GM12878 (cell line): ENCODE results near the gene GTPBP4. TPM values are rescaled to one million over a fixed set of nuclear protein-coding genes. Genes with fewer than 3 reads are reported as not detected.

Source experiments
- ATAC-seq: fragments of 200-7000 bp; cut with Tn5 transposase; 3 replicates; pipeline ENCODE4 v1.9.1; 2020; ENCODE audit warnings: mild to moderate bottlenecking, moderate library complexity
- Bru-seq: library from RNA; stranded (reverse); fragments of 400-500 nt; gene quantifications from one replicate; lab custom pipeline; 2021; lab: Mats Ljungman, UMichigan
- BruChase-seq, 2 experiments: library from RNA; stranded (reverse); fragments of 400-500 nt; gene quantifications; one replicate each; lab custom pipeline; 2021; lab: Mats Ljungman, UMichigan
- BruUV-seq: library from RNA; stranded (reverse); fragments of 400-500 nt; replicated peaks from 2 replicates; lab custom pipeline; 2021; lab: Mats Ljungman, UMichigan
- CTCF ChIA-PET: fragments of 300-600 bp; sonication (Branson Sonifier 250); formaldehyde crosslinking; extraction: SDS; loops from one replicate; lab custom pipeline; 2021; ENCODE audit warnings: inconsistent platforms; lab: Yijun Ruan, JAX
- POLR2A ChIA-PET: fragments of 350-600 bp; formaldehyde crosslinking; extraction: SDS; loops from one replicate; lab custom pipeline; 2021; ENCODE audit warnings: inconsistent platforms; lab: Charles Lee
- RAD21 ChIA-PET: fragments of 300-600 bp; sonication (Branson Sonifier 250); formaldehyde crosslinking; loops from one replicate; lab custom pipeline; 2023; ENCODE audit warnings: antibody characterized with exemption; ENCODE audit not compliant: unreplicated experiment; lab: Charles Lee
- SMC1A ChIA-PET: fragments of 300-600 bp; sonication (Branson Sonifier 250); formaldehyde crosslinking; loops from one replicate; lab custom pipeline; 2023; ENCODE audit not compliant: unreplicated experiment, uncharacterized antibody; lab: Charles Lee
- DNase-seq: peaks from one replicate; pipeline ENCODE4 v3.0.0-alpha.2; 2011; ENCODE audit warnings: low read depth, low spot score
- FAIRE-seq: peaks from 3 replicates; lab custom pipeline; 2011; peaks lifted over from hg19 to GRCh38; lab: Jason Lieb, UNC
- H2AFZ ChIP-seq: 2 replicates; pipeline ENCODE4 v1.6.0; 2011; ENCODE audit warnings: low read depth, low read length, control low read depth; ENCODE audit not compliant: control insufficient read depth
- H3K27ac ChIP-seq: 2 replicates; pipeline ENCODE4 v1.5.1; 2011; ENCODE audit warnings: control low read depth; ENCODE audit not compliant: control insufficient read depth, insufficient read depth
- H3K27me3 ChIP-seq, 2 experiments: replicated peaks in 1 of 2; 2 replicates each; pipeline versions ENCODE4 v1.6.0 to v1.6.1; 2011; ENCODE audit warnings: low read length in 1 of 2; ENCODE audit not compliant: control insufficient read depth in 2 of 2, insufficient read depth in 2 of 2
- H3K36me3 ChIP-seq, 2 experiments: 2 replicates each; pipeline ENCODE4 v1.5.1; 2011; ENCODE audit warnings: low read length in 1 of 2; ENCODE audit not compliant: control insufficient read depth in 2 of 2, insufficient read depth in 2 of 2
- H3K4me1 ChIP-seq: 2 replicates; pipeline ENCODE4 v1.6.1; 2011; ENCODE audit warnings: mild to moderate bottlenecking, low read length, moderate library complexity, mixed read lengths; ENCODE audit not compliant: control insufficient read depth, insufficient read depth
- H3K4me2 ChIP-seq: 2 replicates; pipeline ENCODE4 v1.6.0; 2011; ENCODE audit warnings: control low read depth; ENCODE audit not compliant: control insufficient read depth, insufficient read depth
- H3K4me3 ChIP-seq: fragments of 200-600 bp; sonication (generic); 2 replicates; pipeline ENCODE4 v1.5.1; 2016
- H3K79me2 ChIP-seq: 2 replicates; pipeline ENCODE4 v1.6.0; 2011; ENCODE audit warnings: low read length; ENCODE audit not compliant: control insufficient read depth, insufficient read depth
- H3K9ac ChIP-seq: 2 replicates; pipeline ENCODE4 v1.8.0; 2011; ENCODE audit warnings: low read length, control low read depth, mixed read lengths; ENCODE audit not compliant: control insufficient read depth, insufficient read depth
- H3K9me3 ChIP-seq: replicated peaks from 3 replicates; pipeline ENCODE4 v1.5.1; 2011; ENCODE audit warnings: mild to moderate bottlenecking, low read length; ENCODE audit not compliant: control insufficient read depth, insufficient read depth
- H4K20me1 ChIP-seq: 2 replicates; pipeline ENCODE4 v1.6.0; 2011; ENCODE audit not compliant: control insufficient read depth, insufficient read depth
- E2F4 ChIP-seq: IDR thresholded peaks from 2 replicates; pipeline ENCODE4 v1.6.1; 2012; ENCODE audit warnings: low read depth, low read length, improper control_type of control experiment
- IKZF1 ChIP-seq: fragments of 450-650 bp; conservative IDR thresholded peaks from 2 replicates; pipeline ENCODE4 v1.6.1; 2017; ENCODE audit warnings: antibody characterized with exemption, mild to moderate bottlenecking
- IRF5 ChIP-seq: fragments of 450-650 bp; IDR thresholded peaks from 2 replicates; pipeline ENCODE4 v1.6.1; 2017; ENCODE audit warnings: borderline replicate concordance
- MLLT1 ChIP-seq: fragments of 450-650 bp; IDR thresholded peaks from 2 replicates; pipeline ENCODE4 v1.6.1; 2016; ENCODE audit warnings: mild to moderate bottlenecking
- RAD51 ChIP-seq: fragments of 450-650 bp; IDR thresholded peaks from 2 replicates; pipeline ENCODE4 v1.6.1; 2016; ENCODE audit warnings: moderate library complexity, mild to moderate bottlenecking, inconsistent platforms
- RB1 ChIP-seq: fragments of 450-650 bp; formaldehyde crosslinking; IDR thresholded peaks from 2 replicates; pipeline ENCODE4 v1.6.1; 2017; ENCODE audit warnings: mild to moderate bottlenecking, borderline replicate concordance
- SREBF1 ChIP-seq: IDR thresholded peaks from 2 replicates; pipeline ENCODE4 v1.6.1; 2012; ENCODE audit warnings: mild to moderate bottlenecking, low read length
- YBX1 ChIP-seq: fragments of 450-650 bp; IDR thresholded peaks from 2 replicates; pipeline ENCODE4 v1.6.1; 2016; ENCODE audit warnings: antibody characterized with exemption
- WGBS: methylation state at CpG from one replicate; pipeline ENCODE4 v1.1.6; 2016; ENCODE audit warnings: low lambda C conversion rate; ENCODE audit not compliant: insufficient replicate concordance, insufficient coverage; ENCODE audit errors: missing lambda C conversion rate; 5-methylcytosine and 5-hydroxymethylcytosine counted together
- in situ Hi-C: fragments of 300-500 bp; cut with MboI; formaldehyde crosslinking; loops from 9 replicates; pipeline ENCODE4 v1.14.3; 2018; ENCODE audit warnings: mixed read lengths
- intact Hi-C: fragments of 100-400 bp; cut with micrococcal nuclease; formaldehyde crosslinking; loops from one replicate; pipeline ENCODE4 v1.14.2; 2022; ENCODE audit not compliant: unreplicated experiment
- long read RNA-seq, 2 experiments: library from polyadenylated mRNA; unstranded; transcript quantifications; one replicate each; pipeline ENCODE4 v2.0.0, GENCODE V29; 2019 to 2020
- polyA minus RNA-seq, 3 experiments: library from RNA; depleted of rRNA, polyadenylated mRNA; stranded (reverse); fragments of >200 nt; gene quantifications; 2 replicates each; pipeline ENCODE4 v1.2.3, GENCODE V29; 2011
- polyA plus RNA-seq, 11 experiments: library from polyadenylated mRNA; depleted of rRNA in 4 of 11; unstranded in 6 of 11; stranded (reverse) in 5 of 11; fragments of >200 nt; fragmentation: Nextera tagmentation in 4 of 11; fragmentation: Illumina TruSeq in 1 of 11; extraction: Ambion mirVana in 4 of 11; extraction: Trizol in 1 of 11; gene quantifications; 1 replicate in 1 of 11; 2 replicates in 10 of 11; pipeline versions ENCODE4 v1.2.1 to v1.2.3, GENCODE V29; 2011 to 2016; ENCODE audit warnings: inconsistent platforms in 2 of 11, missing spikeins in 2 of 11, low read depth in 1 of 11
- total RNA-seq, 4 experiments: library from RNA; depleted of rRNA in 3 of 4; stranded (reverse); fragments of >200 nt in 3 of 4; fragmentation: Illumina TruSeq in 1 of 4; extraction: Trizol in 1 of 4; gene quantifications; 2 replicates each; pipeline versions ENCODE4 v1.2.1 to v1.2.3, GENCODE V29; 2013 to 2021
- TF ChIP-seq, protein P1 (sequence below): fragments of 150-350 bp; IDR thresholded peaks from 2 replicates; pipeline ENCODE4 v1.6.1; 2014; ENCODE audit warnings: mild to moderate bottlenecking, low read depth, low read length

GTPBP4 gene
- total RNA-seq (2013; cell fraction: nucleolus; rRNA removed) = 89.9 and 93.0 TPM in 2 replicates
- total RNA-seq (2014; rRNA removed) (58.5 and 64.6 TPM in 2 replicates), total RNA-seq (2014; rRNA removed; fragmentation: Illumina TruSeq; extraction: Trizol) (88.7 and 89.6 TPM in 2 replicates), total RNA-seq (2021) (82.2 and 93.9 TPM in 2 replicates), polyA plus RNA-seq (2011; rRNA removed) (62.0 and 68.8 TPM in 2 replicates), polyA plus RNA-seq (2014; fragmentation: Illumina TruSeq; extraction: Trizol) (74.9 and 99.3 TPM in 2 replicates), polyA plus RNA-seq (2014; fragmentation: Nextera tagmentation; extraction: Ambion mirVana) (10 to 100 TPM; 60.3 to 68.0 TPM), polyA plus RNA-seq (2014; rRNA removed) (61.7 and 66.3 TPM in 2 replicates), polyA plus RNA-seq (2016; fragmentation: Nextera tagmentation; extraction: Ambion mirVana) (100 to 1,000 TPM; 115 to 118 TPM), polyA minus RNA-seq (2011; rRNA and poly(A)+ RNA removed) (34.4 and 44.0 TPM in 2 replicates), Bru-seq, nascent RNA (percentile 92 among the genes with signal in this experiment), BruChase-seq, experiment 1, labeled RNA remaining after a 6-hour chase (percentile 96 among the genes with signal in this experiment), BruChase-seq, experiment 2, labeled RNA remaining after a 2-hour chase (percentile 96 among the genes with signal in this experiment)
- polyA plus RNA-seq (2011; ENCODE audit: low read depth) = 24.6 TPM
- 23.3 and 23.5 TPM in 2 replicates for polyA plus RNA-seq (2011; cell fraction: cytosol; rRNA removed)
- 45.3 and 63.4 TPM in 2 replicates for polyA plus RNA-seq (2011; cell fraction: nucleus; rRNA removed)
- 37.8 and 48.2 TPM in 2 replicates for polyA plus RNA-seq (2012)
- 9.5 and 14.7 TPM in 2 replicates for polyA minus RNA-seq (2011; cell fraction: cytosol; rRNA and poly(A)+ RNA removed)
- 28.4 and 54.9 TPM in 2 replicates for polyA minus RNA-seq (2011; cell fraction: nucleus; rRNA and poly(A)+ RNA removed)
- long read RNA-seq, experiment 1, full-length matches to known transcripts = 43 of 150 reads
- long read RNA-seq, experiment 1, partial matches to known transcripts = 95 of 150 reads
- long read RNA-seq, experiment 1, other reads (novel, unspliced or antisense) = 12 of 150 reads
- long read RNA-seq, experiment 2, full-length matches to known transcripts = 350 of 1,280 reads
- long read RNA-seq, experiment 2, partial matches to known transcripts = 874 of 1,280 reads
- long read RNA-seq, experiment 2, other reads (novel, unspliced or antisense) = 56 of 1,280 reads

DNA sequence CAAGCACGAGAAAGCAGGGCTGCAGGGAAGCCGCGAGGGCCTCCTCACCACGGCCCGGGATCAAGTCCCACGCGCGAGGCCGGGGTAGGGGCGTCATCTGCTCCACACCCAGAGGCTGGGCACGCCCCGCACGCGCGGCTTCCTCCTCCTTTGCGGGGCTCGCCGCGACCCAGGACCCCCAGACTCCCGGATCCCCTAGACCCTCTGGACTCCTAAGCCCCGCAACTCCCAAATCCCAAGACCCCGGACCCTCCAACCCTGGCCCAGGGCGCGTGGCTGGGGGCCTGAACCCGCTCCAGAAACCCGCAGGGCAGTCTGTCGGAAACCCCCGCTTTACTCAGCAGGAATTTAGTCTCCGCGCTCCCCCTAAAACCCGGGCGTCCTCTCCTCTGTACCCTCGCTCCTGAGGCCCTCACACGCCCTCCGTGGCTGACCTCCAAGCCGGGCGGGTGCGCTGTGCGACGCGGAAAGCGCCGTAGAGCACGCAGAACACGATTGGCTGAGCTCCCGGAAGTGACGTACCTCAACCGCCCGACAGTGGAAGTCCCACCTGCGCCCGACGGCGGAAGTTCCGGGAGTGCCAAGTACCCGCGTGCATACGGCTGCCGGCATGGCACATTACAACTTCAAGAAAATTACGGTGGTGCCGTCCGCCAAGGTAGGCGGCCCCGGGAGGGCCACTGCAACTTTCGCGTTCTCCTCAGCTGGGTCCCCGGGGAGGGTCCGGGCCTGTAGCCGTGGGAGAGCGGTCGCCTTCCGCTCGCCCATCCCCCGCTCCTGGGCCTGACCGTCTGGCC, at the start of gene GTPBP4:
TSS of gene GTPBP4 (plus strand) at position 565 of the 797 bp plus-strand sequence. CDS start at position 611, 46 bp downstream.
- WGBS = under 1% methylated on average over 67 of the region's 74 CpGs
- BruUV-seq = TSS peak; percentile 80
- Histone ChIP-seq H3K4me3 (peak within 1 kb of the TSS; percentile 75), H3K27ac (peak within 1 kb of the TSS; percentile 92), H4K20me1 (peaks cover 3% of the 10 kb centered on the region; the same call in 1 of the 2 replicates), H3K36me3 (peaks cover 3 to 7% of the 10 kb centered on the region in 2 experiments), H3K79me2 (peaks cover 50% of the 10 kb centered on the region), H3K4me2 (peak within 1 kb of the TSS; percentile 89), H3K27me3 (no peaks in the 10 kb centered on the region), H3K4me1 (peaks cover 14% of the 10 kb centered on the region), H3K9ac (peak within 1 kb of the TSS; percentile 93), H2AFZ (peak within 1 kb of the TSS; percentile 76), H3K9me3 (no peaks in the 10 kb centered on the region; the same call in 2 of the 3 replicates)
- SMC1A ChIA-PET = interaction anchor here (0.5 to 4.5 kb wide), 11 partner anchors 9 to 68 kb away, joined by 3 to 25 read pairs (median 6); partner anchors contain the start of genes LARP4B and WDR37
- RAD21 ChIA-PET = interaction anchor here (1.0 to 2.3 kb wide), 6 partner anchors 10 to 61 kb away, joined by 3 to 9 read pairs (median 6); partner anchors contain the start of gene IDI1
- intact Hi-C loops = loop anchor here (1.0 to 5.0 kb wide), 3 partner anchors 14 to 57 kb away; partner anchors contain the start of gene LARP4B
- CTCF ChIA-PET = interaction anchor here (0.6 to 2.1 kb wide), 5 partner anchors 14 to 57 kb away, joined by 3 to 6 read pairs (median 4); no protein-coding TSS in a partner anchor
- ATAC-seq (peak; percentile 96), FAIRE-seq (peak; percentile 97), DNase-seq (peak; percentile 86)
- POLR2A ChIA-PET = interaction anchor here (0.7 to 3.5 kb wide), 5 partner anchors 14 to 850 kb away, joined by 3 to 23 read pairs (median 3); partner anchors contain the start of genes LARP4B and WDR37
- in situ Hi-C loops = no loop called here
- no peak for TF ChIP-seq YBX1
- no peak for TF ChIP-seq RAD51
- TF ChIP-seq E2F4 = 0 out of 2 replicates have a peak, but pooled peaks have one; percentile 33
- TF ChIP-seq RB1 = peak; percentile 55; the same call in 1 of the 2 replicates
- TF ChIP-seq MLLT1 = no peak
- no peak for TF ChIP-seq IRF5
- TF ChIP-seq, protein P1, sequence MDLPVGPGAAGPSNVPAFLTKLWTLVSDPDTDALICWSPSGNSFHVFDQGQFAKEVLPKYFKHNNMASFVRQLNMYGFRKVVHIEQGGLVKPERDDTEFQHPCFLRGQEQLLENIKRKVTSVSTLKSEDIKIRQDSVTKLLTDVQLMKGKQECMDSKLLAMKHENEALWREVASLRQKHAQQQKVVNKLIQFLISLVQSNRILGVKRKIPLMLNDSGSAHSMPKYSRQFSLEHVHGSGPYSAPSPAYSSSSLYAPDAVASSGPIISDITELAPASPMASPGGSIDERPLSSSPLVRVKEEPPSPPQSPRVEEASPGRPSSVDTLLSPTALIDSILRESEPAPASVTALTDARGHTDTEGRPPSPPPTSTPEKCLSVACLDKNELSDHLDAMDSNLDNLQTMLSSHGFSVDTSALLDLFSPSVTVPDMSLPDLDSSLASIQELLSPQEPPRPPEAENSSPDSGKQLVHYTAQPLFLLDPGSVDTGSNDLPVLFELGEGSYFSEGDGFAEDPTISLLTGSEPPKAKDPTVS = no peak
- TF ChIP-seq IKZF1 = peak; percentile 86
- TF ChIP-seq SREBF1 = no peak
